Stimulated activated CD4-positive, alpha-beta T cell treated with anti-CD3 and anti-CD28 coated beads, Interleukin-15, amount 100 ng/mL, for 24 hours (primary cell): ENCODE measurements around the gene CCDC92B.
"Not testable (repeated sequence)": the region's sequence is repeated elsewhere in the genome, so short reads cannot be mapped to it uniquely, and the experiment has no call there.

Experiments used
- DNase-seq: peaks from one replicate; pipeline ENCODE4 v3.0.0-alpha.2; 2020

CCDC92B gene

DNA sequence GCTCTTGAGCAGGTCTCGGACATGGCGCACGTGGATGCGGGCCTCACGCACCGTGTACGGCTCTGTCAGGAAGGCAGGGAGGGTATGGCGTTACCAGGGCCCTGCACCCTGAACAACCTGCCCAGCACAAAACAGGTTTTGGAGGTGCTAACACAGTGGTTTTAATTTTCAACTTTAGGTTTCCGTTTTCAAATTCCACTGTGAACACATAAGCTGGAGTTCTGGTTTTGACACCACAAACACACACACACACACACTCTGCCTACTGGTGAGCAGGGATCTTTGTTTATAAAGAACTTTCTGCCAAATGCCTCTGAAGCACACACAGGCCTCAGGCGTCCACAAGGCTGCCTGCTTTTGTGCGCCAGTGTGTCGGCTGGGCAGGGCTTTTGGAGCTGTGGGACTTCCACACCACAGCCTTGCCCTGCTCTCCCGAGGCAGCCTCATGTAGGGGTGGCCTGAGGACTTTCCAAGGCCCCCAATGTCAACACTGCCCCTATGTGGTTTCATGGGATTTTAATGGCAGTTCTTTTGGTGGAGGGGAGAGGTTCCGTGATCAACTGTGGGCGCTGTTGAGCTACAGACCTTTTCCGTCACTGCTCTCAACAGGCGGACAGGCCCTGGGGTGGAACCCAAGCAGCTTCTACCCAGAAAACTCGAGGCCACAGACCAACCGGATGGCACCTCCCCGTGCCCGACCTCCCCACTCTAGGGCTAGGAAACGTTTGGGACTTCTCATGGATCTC lies 47.3 kb downstream of the CCDC92B start:
- no peak for DNase-seq

DNA sequence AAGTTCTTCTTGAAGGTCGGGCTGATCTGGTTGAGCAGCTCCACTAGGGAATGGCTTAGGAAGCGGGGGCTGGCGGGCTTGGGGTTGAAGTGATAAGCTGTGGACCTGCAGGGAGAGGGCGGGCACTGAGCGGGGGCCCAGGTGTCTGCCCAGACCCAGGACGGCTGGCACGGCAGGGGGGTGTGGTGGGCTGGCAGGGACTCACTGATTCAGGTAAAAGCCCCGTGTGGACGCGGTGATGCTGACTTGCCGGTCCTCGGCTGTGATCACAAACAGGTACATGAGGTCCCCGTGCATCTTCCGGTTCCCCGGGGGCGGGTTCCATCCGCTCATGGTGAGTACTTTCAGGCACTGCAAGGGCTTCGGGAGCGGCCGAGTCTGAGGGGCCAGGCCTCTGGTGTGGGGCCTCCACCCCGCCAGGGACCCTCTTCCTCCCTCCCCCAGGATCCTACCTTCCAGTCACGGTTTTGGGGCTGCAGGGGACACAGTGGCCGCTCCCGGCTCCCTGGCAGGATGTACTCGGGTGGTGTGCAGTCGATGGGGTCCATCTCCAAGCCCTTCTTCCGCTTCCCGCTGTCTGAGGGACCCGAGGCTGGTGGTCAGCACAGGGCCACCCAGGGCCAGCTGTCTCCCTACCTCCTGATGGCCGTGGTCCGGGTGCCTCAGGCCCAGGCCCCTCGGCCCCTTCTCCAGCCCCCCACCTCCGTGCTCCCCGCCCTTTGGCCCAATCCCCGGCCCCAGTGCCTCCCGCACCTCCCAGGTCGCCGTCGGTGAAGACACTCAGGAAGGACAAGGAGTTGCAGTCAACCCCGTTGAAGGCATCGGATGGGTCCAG lies 48.1 kb downstream of the CCDC92B start:
- DNase-seq: no peak

DNA sequence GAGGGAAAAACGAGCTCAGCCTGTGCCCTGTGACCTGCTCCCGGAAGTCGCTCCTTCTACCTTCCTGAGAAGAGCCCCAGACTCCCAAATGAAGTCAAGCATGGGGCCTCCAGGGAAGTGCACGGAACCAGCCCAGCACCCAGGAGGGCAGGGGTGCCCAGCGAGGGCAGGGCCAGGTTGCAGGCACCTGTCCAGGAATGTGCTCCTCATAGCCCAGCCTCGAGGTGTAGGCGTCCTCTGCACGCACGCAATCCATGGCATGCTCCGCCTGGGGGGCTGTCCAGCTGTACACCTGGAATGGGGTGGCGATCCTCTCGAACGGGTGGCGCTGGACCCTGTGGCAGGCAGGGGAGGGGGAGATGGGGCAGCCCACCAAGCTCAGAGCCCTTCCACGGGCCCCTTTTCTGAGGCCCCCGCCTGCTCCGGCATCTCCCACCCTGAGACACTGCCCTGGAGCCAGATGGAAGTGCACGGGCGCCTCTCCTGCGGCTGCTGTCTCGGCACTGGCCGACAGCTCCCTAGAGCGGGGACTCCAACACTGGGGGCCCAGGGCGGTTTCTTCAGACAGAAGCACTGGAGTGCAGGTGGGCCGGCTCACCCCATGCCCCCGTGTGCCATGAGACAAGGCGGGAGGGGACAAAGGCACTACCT lies 48.8 kb downstream of the CCDC92B start:
- DNase-seq: no peak

DNA sequence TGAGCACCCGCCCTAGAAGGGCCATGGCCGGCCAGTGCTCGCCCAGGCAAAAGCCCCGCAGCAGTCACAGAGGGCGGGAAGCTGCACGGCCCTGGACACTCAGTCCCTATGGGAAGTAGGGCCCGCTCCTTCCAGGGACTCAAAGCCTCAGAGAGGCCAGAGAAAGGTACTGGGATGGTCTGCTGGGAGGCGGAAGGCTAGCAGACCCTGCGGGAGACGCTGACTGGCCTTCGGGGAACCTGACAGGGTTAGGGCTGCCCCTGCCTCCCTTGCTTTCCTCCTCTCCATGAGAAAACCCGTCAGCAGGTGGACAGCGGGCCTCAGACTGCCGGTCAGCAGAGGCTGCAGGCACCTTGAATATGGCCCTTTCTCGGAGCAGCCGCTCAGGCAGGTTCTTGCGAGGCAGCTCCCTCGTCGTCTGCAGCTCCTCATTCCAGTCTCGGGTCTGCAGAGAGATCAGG lies 49.4 kb downstream of the CCDC92B start:
- no peak for DNase-seq

DNA sequence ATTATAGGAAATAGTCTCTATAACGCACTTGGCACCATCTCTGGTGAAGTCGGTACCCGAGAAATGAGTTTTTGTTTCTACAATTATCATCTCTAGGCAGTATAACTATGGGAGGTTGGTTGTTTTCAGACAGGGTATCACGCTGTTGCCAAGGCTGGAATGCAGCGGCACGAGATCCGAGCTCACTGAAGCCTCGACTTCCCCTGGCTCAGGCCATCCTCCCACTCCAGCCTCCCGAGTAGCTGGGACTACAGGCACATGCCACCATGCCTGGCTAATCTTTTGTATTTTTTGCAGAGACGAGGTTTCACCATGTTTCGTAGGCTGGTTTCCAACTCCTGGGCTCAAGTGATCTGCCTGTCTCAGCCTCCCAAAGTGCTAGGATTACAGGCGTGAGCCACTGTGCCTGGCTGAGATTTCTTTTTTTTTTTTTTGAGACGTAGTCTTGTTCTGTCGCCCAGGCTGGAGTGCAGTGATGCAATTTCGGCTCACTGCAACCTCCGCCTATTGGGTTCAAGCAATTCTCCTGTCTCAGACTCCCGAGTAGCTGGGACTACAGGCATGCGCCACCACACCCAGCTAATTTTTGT lies 50.1 kb downstream of the CCDC92B start:
- DNase-seq: not testable (repeated sequence)

DNA sequence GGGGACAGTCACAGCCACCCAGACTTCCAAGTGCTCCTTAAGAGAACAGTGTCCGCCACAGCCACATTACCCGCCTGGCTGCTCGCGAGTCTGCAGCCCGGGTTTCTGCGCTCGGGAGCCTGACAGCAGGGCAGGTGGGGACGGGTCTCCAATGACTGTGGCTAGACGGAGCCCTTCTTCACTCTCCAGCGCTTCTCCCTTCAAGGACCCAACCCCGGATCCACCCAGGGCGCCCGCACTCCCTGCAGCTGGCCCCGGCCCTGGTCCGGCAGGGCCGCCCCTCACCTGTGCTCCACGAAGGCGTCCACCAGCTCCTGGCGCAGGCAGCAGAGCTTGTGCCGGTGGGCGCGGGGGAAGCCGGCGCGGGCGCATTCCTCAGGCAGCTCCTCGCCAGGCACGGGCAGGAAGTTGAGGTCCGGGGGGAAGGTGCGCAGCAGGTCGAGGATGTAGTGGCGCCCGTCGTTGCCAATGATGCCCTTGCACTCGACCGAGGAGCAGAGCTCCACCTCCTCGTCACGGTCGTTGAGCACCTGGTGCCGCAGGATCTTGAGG lies 51.8 kb downstream of the CCDC92B start:
- DNase-seq: no peak

DNA sequence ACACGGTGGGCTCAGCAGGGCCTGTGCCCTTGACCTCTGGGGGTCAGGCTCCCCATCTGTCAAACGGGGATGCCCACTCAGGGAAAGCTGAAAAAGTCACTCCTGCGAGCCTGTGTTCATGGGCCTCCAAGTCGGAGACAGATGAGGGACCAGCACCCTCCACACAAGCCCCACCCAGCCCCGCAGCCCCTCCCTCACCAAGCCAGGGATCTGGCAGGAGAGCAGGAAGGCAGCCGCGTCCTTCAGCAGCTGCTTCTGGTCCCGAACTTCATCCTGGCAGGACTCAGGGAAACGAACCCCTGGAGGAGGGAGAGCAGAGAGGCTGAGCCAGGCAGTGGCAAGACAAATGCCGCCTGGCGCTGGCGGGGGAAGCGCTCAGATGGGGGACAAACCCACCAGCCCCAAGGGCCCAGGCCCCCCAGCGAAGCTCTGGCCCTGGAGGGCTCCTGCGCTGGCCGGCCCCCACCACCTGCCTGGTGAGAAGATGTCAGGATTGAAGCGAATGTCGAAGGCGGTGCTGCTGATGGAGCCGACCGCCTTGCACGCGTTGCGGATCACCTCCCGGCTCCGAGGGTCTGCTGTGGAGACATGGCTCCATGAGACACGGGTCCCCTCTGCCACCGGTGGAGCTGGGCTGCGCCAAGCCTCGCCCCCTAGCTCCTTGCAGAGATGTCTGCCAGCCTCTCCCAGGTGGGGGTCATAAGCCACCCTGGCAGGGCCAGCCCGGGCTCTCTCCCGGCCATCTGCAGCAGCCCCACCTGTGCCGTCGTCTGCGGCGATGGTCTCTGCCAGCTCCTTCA lies 53.3 kb downstream of the CCDC92B start:
- no peak for DNase-seq

DNA sequence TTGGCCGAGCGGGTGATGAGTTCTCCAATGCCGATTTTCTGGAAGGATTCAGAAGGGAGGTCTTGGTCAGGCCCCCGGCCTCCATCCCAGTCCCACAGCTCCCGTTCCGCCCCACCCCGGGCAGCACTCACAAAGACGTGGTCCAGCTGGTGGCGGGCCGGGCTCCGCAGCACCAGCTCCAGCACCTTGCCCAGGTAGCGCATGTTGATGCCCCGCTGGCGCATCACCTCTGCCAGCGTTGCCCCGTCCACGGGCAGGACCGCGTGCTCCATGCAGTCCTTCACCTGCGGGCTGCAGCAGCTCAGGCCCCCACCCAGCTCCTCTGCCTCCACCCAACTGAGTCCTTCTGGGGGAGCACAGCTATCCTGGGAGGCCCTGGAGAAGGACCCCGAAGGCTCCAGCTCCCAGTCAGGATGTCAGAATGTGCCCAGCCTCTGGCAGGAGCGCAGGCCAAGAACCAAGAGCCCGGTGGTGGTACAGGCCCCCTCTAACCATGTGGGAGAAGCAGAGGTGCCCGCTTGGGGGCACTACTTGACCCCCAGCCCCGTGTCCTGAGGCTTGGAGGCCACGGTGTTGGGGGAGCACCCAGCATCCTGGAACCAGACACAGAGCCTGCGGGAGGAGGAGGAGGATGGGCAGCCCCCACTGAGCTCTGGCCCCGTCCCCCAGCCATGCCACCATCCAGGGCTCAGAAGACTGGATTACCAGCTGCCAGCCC lies 54.0 kb downstream of the CCDC92B start:
- no peak for DNase-seq

DNA sequence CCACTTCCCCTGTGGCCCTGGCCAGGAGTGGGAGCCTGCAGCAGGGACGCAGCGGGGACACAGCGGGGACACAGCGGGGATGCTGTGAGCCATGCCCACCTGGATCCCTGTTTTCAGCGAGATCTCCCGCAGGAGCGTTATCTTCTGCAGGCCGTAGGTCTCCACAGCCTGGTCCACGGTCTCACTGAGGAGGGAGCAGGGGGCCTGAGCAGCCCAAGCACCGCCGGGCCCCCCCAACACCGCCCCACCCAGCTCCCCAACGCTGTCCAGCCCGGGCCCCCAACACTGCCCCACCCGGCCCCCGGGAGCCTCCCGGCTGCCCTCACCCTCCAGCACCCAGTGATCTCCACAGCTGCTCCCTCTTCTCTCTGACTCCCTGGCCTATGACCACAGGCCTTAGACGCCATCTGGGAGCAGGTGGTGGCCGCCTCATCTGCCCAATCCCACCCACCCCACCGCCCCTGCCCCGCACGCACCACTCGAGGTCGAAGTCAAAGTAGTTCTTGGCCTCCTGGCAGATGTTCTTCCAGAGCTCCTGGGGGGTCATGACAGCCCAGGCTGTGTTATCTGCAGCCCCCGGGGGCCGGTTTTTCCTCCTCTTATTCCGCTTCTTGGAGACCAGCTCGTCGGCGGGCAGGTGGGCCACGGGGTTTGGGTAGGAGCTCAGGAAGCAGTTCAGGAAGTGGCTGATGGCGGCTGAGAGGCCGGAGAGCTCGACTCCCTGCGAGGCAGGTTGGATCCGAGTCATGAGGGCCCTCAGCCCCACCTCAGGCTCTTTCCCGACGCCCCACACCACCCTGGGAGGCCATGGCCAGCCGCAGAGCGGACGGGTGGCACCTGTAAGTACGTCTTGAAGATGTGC lies 54.8 kb downstream of the CCDC92B start:
- DNase-seq: no peak

DNA sequence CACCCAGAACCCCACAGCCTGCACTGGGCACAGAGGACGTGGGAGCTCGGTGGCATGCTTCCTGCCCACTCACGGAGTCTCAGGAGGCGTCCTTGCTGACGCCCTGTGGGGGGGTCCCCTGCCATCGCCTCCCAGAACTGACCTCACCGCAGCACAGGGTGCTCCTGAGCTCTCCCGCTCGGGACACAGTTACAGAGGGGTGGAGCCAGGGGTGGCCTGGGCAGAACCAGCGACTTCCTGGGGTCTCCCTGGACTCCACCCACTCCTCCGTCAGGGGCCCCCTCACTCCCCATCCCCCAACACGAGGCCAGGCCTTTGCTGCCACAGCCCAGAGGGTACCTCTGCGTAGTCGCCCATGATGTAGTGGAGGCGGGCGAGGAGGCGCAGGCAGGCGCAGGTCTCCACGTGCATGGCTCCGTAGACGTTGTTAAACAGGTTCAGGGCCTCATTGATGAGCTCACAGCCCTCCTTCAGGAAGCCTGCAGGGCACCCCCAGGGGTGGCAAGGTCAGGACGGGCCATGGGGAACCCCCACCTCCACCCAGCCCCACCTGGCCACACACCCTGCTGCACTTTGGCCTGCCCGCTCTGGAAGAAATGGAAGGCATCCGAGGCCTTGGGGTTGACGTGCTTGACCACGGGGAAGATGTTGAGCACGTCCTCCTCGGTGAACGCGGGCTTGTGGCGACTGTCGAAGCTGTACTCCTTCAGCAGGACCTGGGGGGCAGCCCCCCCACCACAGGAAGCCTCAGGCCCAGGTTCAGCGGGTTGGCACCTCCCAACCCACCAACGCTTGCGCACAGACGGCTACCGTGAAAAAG lies 55.7 kb downstream of the CCDC92B start:
- DNase-seq: no peak

DNA sequence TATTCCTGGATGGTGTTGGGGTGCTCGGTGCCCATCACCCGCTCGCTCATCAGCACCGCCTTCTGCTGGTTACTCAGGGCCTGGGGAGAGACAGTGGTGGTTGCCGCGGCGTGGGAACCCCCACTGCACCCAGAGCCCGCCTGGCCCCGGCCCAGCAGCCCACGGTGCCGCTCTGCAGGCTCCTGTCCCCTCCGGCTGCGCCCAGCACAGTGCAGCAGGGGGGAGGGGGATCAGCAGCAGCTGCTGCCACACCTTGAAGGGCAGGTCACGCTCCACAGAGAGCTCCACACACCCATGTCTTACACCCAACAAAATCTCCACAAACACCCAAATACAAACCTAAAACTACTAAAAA lies 56.7 kb downstream of the CCDC92B start:
- DNase-seq: no peak

DNA sequence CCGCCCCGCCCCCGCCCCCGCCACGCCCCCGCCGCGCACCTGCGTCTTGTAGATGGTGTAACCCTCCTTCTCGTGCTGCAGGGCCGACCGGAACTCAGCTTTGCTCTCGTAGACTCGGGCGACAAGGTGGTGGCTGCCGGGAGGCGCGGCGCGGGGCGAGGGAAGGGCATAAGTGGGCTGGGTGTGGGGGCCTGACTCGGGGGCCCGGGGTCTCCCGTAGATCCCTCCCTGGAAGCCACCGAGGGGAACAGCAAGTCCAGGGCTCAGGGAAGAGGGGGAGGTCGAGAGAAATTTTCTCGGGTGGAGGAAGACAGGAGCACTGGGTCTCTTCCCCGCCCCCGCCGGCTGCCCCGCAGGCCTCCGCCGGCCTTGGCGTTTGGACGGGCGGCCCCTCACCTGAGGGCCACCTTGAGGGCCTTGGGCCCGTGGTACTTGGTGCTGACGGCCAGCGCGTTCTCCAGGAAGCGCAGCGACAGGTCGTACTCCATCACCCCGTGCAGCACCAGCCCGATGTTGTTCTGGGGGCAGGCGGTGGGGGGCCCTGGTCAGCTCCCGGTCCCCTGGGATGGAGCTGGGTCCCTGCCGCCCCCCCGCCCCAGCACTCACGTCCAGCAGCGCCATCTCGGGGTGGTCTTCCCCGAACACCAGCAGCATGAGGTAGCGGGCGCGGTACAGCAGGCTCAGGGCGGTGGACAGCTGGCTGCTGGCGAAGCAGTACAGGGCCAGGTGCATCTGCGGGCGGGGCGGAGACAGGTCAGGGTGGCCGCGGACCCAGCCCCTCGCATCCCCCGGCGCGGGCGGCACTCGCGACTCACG lies 57.3 kb downstream of the CCDC92B start:
- DNase-seq: no peak

DNA sequence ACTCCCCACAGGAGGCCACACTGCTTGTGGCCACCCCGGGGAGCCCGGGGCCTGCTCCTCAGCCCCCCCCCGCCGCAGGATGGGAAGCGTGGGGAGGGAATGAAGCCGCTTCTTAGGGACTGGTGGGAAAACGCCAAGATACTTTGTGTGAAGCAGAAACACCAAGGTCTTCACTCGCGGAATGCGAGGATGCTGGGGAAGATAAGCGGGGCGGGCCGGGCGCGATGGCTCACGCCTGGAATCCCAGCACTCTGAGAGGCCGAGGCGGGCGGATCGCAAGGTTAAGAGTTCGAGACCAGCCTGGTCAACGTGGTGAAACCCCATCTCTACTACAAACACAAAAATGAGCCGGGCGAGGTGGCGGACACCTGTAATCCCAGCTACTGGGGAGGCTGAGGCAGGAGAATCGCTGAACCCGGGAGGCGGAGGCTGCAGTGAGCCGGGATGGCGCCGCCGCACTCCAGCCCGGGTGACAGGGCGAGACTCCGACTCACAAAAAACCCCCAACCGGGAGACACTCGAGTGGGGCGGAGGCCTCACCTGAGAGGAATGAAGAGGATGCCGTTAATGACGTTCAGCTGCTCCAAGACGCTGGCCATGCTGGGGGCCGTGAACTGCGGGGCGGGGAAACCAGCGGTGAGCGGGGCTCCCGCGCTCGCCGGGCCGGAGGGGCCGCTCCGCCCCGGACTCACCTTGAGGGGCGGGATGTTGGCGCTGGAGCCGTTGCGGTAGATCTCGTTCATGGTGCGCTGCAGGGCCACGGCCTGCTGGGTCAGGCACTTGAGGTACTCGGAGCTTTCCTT lies 58.2 kb downstream of the CCDC92B start:
- no peak for DNase-seq

DNA sequence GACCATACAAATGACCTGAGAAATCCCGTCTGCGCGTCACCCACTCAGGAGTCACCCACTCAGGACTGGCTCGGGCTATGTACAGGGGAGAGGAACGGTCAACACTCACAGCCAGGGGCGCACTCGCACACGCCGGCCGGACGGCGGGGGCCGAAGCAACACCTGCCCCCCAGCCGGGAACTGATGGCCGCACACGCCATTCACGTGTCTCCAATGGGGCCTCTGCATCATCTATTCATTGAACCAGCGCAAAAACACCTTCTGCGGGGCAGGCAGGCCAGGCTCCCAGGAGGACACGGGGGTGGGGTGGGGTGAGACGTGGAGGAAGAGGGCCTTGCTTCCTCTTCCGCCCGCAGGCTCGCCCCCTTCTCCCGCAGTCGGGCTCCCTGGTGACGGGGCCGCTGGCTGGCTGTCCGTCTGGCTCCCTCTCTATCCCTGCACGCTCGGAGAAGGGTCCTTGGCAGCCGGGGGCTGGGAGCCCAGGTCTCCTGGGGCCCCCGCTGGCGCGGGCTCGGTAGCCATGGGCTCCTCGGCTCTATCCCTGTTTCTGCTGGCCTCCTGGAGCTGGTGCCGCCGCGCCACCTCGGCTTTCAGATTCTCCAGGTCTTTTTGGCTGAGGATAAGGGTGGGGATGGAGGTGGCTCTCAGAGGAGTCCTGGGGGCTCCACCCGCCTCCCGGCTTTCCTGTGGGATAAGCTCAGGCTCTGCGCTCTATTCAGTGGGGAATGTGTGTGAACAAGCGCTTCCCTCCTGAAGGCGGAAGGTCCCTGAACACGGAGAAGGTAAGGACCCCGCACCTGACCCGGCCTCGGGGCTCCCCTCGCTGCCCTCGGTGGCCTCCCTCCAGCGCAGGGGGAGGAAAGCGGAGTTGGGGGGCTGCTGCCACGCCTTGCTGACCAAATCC lies 59.0 kb downstream of the CCDC92B start:
- DNase-seq: no peak

DNA sequence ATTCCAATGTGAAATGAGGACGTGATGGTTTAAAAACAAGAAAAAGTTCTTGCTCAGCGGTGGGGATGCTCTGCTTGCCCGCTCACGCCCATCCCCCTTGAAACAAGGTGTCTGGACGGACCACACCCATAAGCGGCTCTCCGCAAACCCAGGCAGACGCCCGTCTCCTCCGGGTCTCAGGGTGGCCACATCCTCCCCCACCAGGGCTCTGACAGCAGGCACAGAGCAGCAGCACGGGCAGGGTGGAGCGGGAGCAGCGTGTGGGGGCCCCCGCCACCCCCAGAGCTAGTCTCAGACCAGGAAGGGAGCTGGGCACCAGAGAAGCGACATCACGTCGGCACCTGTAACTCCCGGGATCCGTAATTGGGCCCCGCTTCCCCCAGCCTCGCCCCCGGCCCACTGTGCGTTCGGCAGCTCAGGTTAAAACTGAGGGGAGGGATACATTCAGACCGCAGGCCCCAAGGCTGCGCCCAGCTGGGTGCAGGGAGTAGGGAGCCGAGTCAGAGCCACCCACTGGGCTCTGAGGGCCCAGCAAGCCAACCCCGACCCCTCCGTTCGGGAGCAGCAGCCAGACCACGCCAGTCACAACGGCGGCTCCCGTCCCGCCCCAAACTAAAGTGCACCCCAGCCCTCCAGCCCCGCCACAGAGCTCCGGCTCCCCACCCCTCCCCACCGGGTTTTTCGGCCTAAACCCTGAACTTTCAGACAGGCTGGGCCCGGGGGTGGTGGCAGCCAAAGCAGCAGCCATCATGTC lies 59.9 kb downstream of the CCDC92B start:
- no peak for DNase-seq
